ENCODE data around the gene SLX1A.
A peak's percentile ranks its signal among the peaks of the same experiment; 100 is the strongest.
"Not testable (repeated sequence)": the region's sequence is repeated elsewhere in the genome, so short reads cannot be mapped to it uniquely, and the experiment has no call there.

SLX1A gene

GRCh38 chr16:30193615-30194014 lies at the start of gene SLX1A, which contains the start of gene BOLA2B:
TSS of gene SLX1A (plus strand) at chr16:30193875. CDS start at chr16:30194085, 210 bp downstream.
TSS of gene BOLA2B (minus strand) at chr16:30193666. CDS start at chr16:30193595, 71 bp downstream.
- DNase-seq: not testable (repeated sequence)

GRCh38 chr16:30144017-30144416 lies 49.7 kb upstream of the SLX1A start:
- no peak for DNase-seq

- no peak for DNase-seq
These were observed 48.8 kb upstream of the SLX1A start for GRCh38 chr16:30144917-30145316.

GRCh38 chr16:30145657-30146056 lies 48.0 kb upstream of the SLX1A start:
- DNase-seq: no peak

- DNase-seq: no peak
These were observed 45.7 kb upstream of the SLX1A start for GRCh38 chr16:30147843-30148510.

GRCh38 chr16:30149250-30149930 lies 44.3 kb upstream of the SLX1A start:
- no peak for DNase-seq

GRCh38 chr16:30151091-30151490 lies 42.6 kb upstream of the SLX1A start:
- no peak for DNase-seq

- DNase-seq: no peak
These were observed 41.2 kb upstream of the SLX1A start for GRCh38 chr16:30152517-30152916.

GRCh38 chr16:30155188-30155587 lies 38.5 kb upstream of the SLX1A start:
- DNase-seq: no peak

- DNase-seq: no peak
These were observed 36.5 kb upstream of the SLX1A start for GRCh38 chr16:30157214-30157613.

- no peak for DNase-seq
These were observed 30.1 kb upstream of the SLX1A start for GRCh38 chr16:30163538-30163937.

- no peak for DNase-seq
These were observed 27.3 kb upstream of the SLX1A start for GRCh38 chr16:30166202-30166902.

GRCh38 chr16:30168746-30169145 lies 24.9 kb upstream of the SLX1A start:
- DNase-seq: not testable (repeated sequence)

- not testable (repeated sequence) for DNase-seq
These were observed 24.3 kb upstream of the SLX1A start for GRCh38 chr16:30169416-30169815.

- DNase-seq: not testable (repeated sequence)
These were observed 23.5 kb upstream of the SLX1A start for GRCh38 chr16:30170145-30170544.

GRCh38 chr16:30173054-30173453 lies 20.6 kb upstream of the SLX1A start:
- DNase-seq: no peak

GRCh38 chr16:30176876-30177275 lies 16.8 kb upstream of the SLX1A start:
- DNase-seq: not testable (repeated sequence)

- DNase-seq: no peak
These were observed 14.5 kb upstream of the SLX1A start for GRCh38 chr16:30179195-30179594.

GRCh38 chr16:30179931-30180330 lies 13.7 kb upstream of the SLX1A start:
- DNase-seq: no peak

- DNase-seq: no peak
These were observed 12.9 kb upstream of the SLX1A start for GRCh38 chr16:30180741-30181140.

- peak; percentile 34 for DNase-seq
These were observed 10.2 kb upstream of the SLX1A start, which contains the start of gene CORO1A for GRCh38 chr16:30183233-30184095. TSS of gene CORO1A (plus strand) at chr16:30183602. CDS start at chr16:30185210, 1,608 bp downstream.

- peak; percentile 53 for DNase-seq
These were observed 9.4 kb upstream of the SLX1A start for GRCh38 chr16:30184096-30184890.

Data from NCI-H1105 (cell line).